Esophagus muscularis mucosa (tissue), 4 donors: Measurements from ENCODE around the gene MSANTD2. TPM values are rescaled to one million over a fixed set of nuclear protein-coding genes. Genes with fewer than 3 reads are reported as not detected.

Experiments
- DNase-seq: peaks from one replicate; pipeline ENCODE4 v3.0.0-alpha.2; 2017; ENCODE audit errors: extremely low spot score
- H3K27ac ChIP-seq, 4 donors: fragments of 200-600 bp; sonication (generic); replicated peaks in 1 of 4; 1 replicate in 3 of 4; 2 replicates in 1 of 4; pipeline ENCODE4 v1.5.1; 2016 to 2019; ENCODE audit warnings: mild to moderate bottlenecking in 1 of 4
- H3K27me3 ChIP-seq, 4 donors: fragments of 200-600 bp; sonication (generic); one replicate each; pipeline versions ENCODE4 v1.5.1 to v1.6.0; 2016 to 2019
- H3K36me3 ChIP-seq, 4 donors: fragments of 200-600 bp; sonication (generic); one replicate each; pipeline ENCODE4 v1.5.1; 2016 to 2019
- H3K4me1 ChIP-seq, 4 donors: fragments of 200-600 bp; sonication (generic); one replicate each; pipeline ENCODE4 v1.5.1; 2016 to 2019
- H3K4me3 ChIP-seq, 4 donors: fragments of 200-600 bp; sonication (generic); 1 replicate in 2 of 4; 2 replicates in 2 of 4; pipeline ENCODE4 v1.5.1; 2016 to 2019; ENCODE audit warnings: mild to moderate bottlenecking in 4 of 4, moderate library complexity in 1 of 4
- H3K9me3 ChIP-seq, 4 donors: fragments of 200-600 bp; sonication (generic); 1 replicate in 3 of 4; 2 replicates in 1 of 4; pipeline ENCODE4 v1.5.1; 2016 to 2019
- CTCF ChIP-seq, 3 experiments: fragments of 200-600 bp in 2 of 3; fragments of 450-650 bp in 1 of 3; sonication (generic) in 2 of 3; IDR thresholded peaks; one replicate each; pipeline ENCODE4 v1.5.1; 2017 to 2019; ENCODE audit warnings: antibody characterized with exemption in 3 of 3, mild to moderate bottlenecking in 2 of 3, moderate library complexity in 1 of 3
- EP300 ChIP-seq: sonication (generic); formaldehyde crosslinking; IDR thresholded peaks from one replicate; pipeline ENCODE4 v1.6.1; 2017; ENCODE audit warnings: antibody characterized with exemption
- POLR2A ChIP-seq: fragments of 450-650 bp; IDR thresholded peaks from one replicate; pipeline ENCODE4 v1.6.1; 2017; ENCODE audit warnings: antibody characterized with exemption, moderate library complexity, mild to moderate bottlenecking, low read depth
- POLR2AphosphoS5 ChIP-seq, 2 donors: sonication (generic); formaldehyde crosslinking; IDR thresholded peaks; one replicate each; pipeline ENCODE4 v1.6.1; 2017; ENCODE audit warnings: antibody characterized with exemption in 2 of 2
- WGBS: methylation state at CpG from one replicate; pipeline ENCODE4 v1.1.5; 2018; 5-methylcytosine and 5-hydroxymethylcytosine counted together
- intact Hi-C: fragments of 100-400 bp; cut with DNase I; formaldehyde crosslinking; loops from one replicate; pipeline ENCODE4 v1.15.1; 2023
- total RNA-seq, 4 donors: library from RNA; depleted of rRNA; stranded (reverse); fragments of >200 nt; gene quantifications; one replicate each; pipeline versions ENCODE4 v1.1.0 to v1.2.1, GENCODE V29; 2016

The MSANTD2 gene
- total RNA-seq, 4 donors from 2014 or later: 9.6 to 14.0 (median 12.1) TPM

- Histone ChIP-seq H3K4me1 (peaks cover 3 to 13% (median 9%) of the 10 kb centered on the region in 4 donors), H3K27me3 (peaks cover 0 to 19% (median 0%) of the 10 kb centered on the region in 4 donors), H3K4me3 (no peak overlapping the region), H3K9me3 (no peaks in the 10 kb centered on the region), H3K36me3 (no peaks in the 10 kb centered on the region), H3K27ac (no peak overlapping the region)
- no peak for TF ChIP-seq POLR2AphosphoS5 (IDR thresholded peaks at IDR 0.05)
- no peak for TF ChIP-seq POLR2A
- no peak for TF ChIP-seq EP300
- no peak for TF ChIP-seq CTCF (IDR thresholded peaks at IDR 0.05)
- no peak for DNase-seq
- WGBS: 74% methylated on average over 4 of the region's 4 CpGs
- intact Hi-C loops: no loop called here
Observed at GRCh38 chr11:124832571-124832970, 32.4 kb upstream of the MSANTD2 start.

- peaks cover 0 to 20% (median 0%) of the 10 kb centered on the region in 4 donors for H3K27me3 ChIP-seq
- intact Hi-C loops: no loop called here
Observed at GRCh38 chr11:124831897-124832296, 31.7 kb upstream of the MSANTD2 start.

GRCh38 chr11:124830749-124831148 lies 30.5 kb upstream of the MSANTD2 start:
- Histone ChIP-seq H3K4me1 (no peaks in the 10 kb centered on the region), H3K4me3 (no peak overlapping the region), H3K9me3 (no peaks in the 10 kb centered on the region), H3K36me3 (no peaks in the 10 kb centered on the region), H3K27ac (no peak overlapping the region), H3K27me3 (peaks cover 0 to 27% (median 0%) of the 10 kb centered on the region in 4 donors)
- intact Hi-C loops: no loop called here
- TF ChIP-seq POLR2A (no peak), POLR2AphosphoS5 (IDR thresholded peaks at IDR 0.05) (no peak), CTCF (IDR thresholded peaks at IDR 0.05) (no peak), EP300 (no peak)
- 89% methylated on average over 3 of the region's 3 CpGs for WGBS
- DNase-seq: no peak

More at GRCh38 chr11:124831897-124832296, 31.7 kb upstream of the MSANTD2 start:
- Histone ChIP-seq H3K4me3 (no peak overlapping the region), H3K36me3 (no peaks in the 10 kb centered on the region), H3K27ac (no peak overlapping the region), H3K4me1 (peaks cover 0 to 9% (median 6%) of the 10 kb centered on the region in 4 donors), H3K9me3 (no peaks in the 10 kb centered on the region)
- TF ChIP-seq POLR2A (no peak), CTCF (IDR thresholded peaks at IDR 0.05) (no peak), POLR2AphosphoS5 (IDR thresholded peaks at IDR 0.05) (no peak), EP300 (no peak)
- WGBS: 98% methylated on average over 2 of the region's 2 CpGs
- DNase-seq: no peak

- DNase-seq: no peak
- no peaks in the 10 kb centered on the region for H3K4me1 ChIP-seq
- no peaks in the 10 kb centered on the region for H3K9me3 ChIP-seq
- H3K27ac ChIP-seq: no peak overlapping the region
- TF ChIP-seq EP300 (no peak), POLR2A (no peak), POLR2AphosphoS5 (IDR thresholded peaks at IDR 0.05) (no peak), CTCF (IDR thresholded peaks at IDR 0.05) (no peak)
- intact Hi-C loops: no loop called here
- 84% methylated on average over 3 of the region's 3 CpGs for WGBS
- no peak overlapping the region for H3K4me3 ChIP-seq
- H3K27me3 ChIP-seq: peaks cover 0 to 27% (median 0%) of the 10 kb centered on the region in 4 donors
- H3K36me3 ChIP-seq: no peaks in the 10 kb centered on the region
Observed at GRCh38 chr11:124829986-124830385, 29.8 kb upstream of the MSANTD2 start.

GRCh38 chr11:124825876-124826275 lies 25.7 kb upstream of the MSANTD2 start:
- Histone ChIP-seq H3K9me3 (no peaks in the 10 kb centered on the region), H3K4me1 (no peaks in the 10 kb centered on the region), H3K27ac (no peak overlapping the region), H3K36me3 (no peaks in the 10 kb centered on the region), H3K27me3 (peaks cover 0 to 8% (median 0%) of the 10 kb centered on the region in 4 donors), H3K4me3 (no peak overlapping the region)
- no peak for DNase-seq
- intact Hi-C loops: no loop called here
- TF ChIP-seq EP300 (no peak), POLR2A (no peak), CTCF (IDR thresholded peaks at IDR 0.05) (no peak), POLR2AphosphoS5 (IDR thresholded peaks at IDR 0.05) (no peak)
- WGBS: 69% methylated on average over 3 of the region's 3 CpGs
